Calu3 (cell line): ENCODE measurements around the gene TEX2. TPM values are rescaled to one million over a fixed set of nuclear protein-coding genes. Genes with fewer than 3 reads are reported as not detected.
"Not testable (repeated sequence)": the region's sequence is repeated elsewhere in the genome, so short reads cannot be mapped to it uniquely, and the experiment has no call there.

Experiments
- BruUV-seq: library from RNA; stranded (reverse); fragments of 400-500 nt; replicated peaks from 2 replicates; lab custom pipeline; 2021; lab: Mats Ljungman, UMichigan
- CTCF ChIA-PET: fragments of 300-600 bp; sonication (Branson Sonifier 250); formaldehyde crosslinking; loops from one replicate; lab custom pipeline; 2022; ENCODE audit warnings: antibody characterized with exemption; lab: Charles Lee
- DNase-seq: peaks from one replicate; pipeline ENCODE4 v3.0.0; 2022
- H3K27ac Mint-ChIP-seq: one replicate; pipeline ENCODE4 v1.8.0; 2022; ENCODE audit warnings: mixed read lengths; ENCODE audit not compliant: unreplicated experiment
- H3K27me3 Mint-ChIP-seq: one replicate; pipeline ENCODE4 v1.8.0; 2022; ENCODE audit warnings: mixed read lengths; ENCODE audit not compliant: unreplicated experiment
- H3K36me3 Mint-ChIP-seq: one replicate; pipeline ENCODE4 v1.8.0; 2022; ENCODE audit warnings: mild to moderate bottlenecking, moderate library complexity, mixed read lengths; ENCODE audit not compliant: insufficient read depth, unreplicated experiment
- H3K4me1 Mint-ChIP-seq: one replicate; pipeline ENCODE4 v1.8.0; 2022; ENCODE audit warnings: mild to moderate bottlenecking, low read depth, mixed read lengths; ENCODE audit not compliant: unreplicated experiment
- H3K4me3 Mint-ChIP-seq: one replicate; pipeline ENCODE4 v1.8.0; 2022; ENCODE audit warnings: mild to moderate bottlenecking, low read depth, moderate library complexity, mixed read lengths; ENCODE audit not compliant: unreplicated experiment
- H3K9me3 Mint-ChIP-seq: one replicate; pipeline ENCODE4 v1.8.0; 2022; ENCODE audit warnings: low read depth, mixed read lengths; ENCODE audit not compliant: unreplicated experiment
- intact Hi-C: fragments of 100-400 bp; cut with micrococcal nuclease; formaldehyde crosslinking; loops from one replicate; pipeline ENCODE4 v1.10.0; 2022; ENCODE audit not compliant: unreplicated experiment
- total RNA-seq: library from RNA; stranded (reverse); gene quantifications from 2 replicates; pipeline ENCODE4 v1.2.3, GENCODE V29; 2022
- TF ChIP-seq, protein P1 (sequence below): fragments of 200-600 bp; IDR thresholded peaks from one replicate; pipeline ENCODE4 v1.8.0; 2022; ENCODE audit warnings: antibody characterized with exemption; ENCODE audit not compliant: unreplicated experiment

TEX2 gene
- total RNA-seq, 1 experiment from 2014 or later, result 12.3 TPM

DNA sequence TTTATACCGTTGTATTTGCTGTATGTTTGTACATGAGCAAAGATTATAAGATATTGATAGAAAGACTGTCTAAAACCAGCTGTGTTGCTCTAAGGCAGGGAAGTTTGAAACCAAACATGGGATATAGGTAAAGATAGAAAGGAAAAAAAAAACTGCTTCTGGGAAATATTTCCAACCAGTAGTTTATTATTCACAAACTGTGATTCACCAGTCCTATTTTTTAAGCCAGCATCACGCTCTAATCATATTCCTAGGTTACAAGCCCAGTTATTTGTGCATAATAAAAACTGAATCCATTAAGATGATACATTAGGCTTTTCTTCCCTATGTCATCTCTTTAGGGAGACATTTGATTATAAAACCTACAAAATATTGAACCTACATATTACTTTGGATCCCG, 137.1 kb downstream of the TEX2 start:
- H3K4me1 Mint-ChIP-seq, result no peaks in the 10 kb centered on the region
- no peaks in the 10 kb centered on the region for H3K9me3 Mint-ChIP-seq
- TF ChIP-seq, protein P1, sequence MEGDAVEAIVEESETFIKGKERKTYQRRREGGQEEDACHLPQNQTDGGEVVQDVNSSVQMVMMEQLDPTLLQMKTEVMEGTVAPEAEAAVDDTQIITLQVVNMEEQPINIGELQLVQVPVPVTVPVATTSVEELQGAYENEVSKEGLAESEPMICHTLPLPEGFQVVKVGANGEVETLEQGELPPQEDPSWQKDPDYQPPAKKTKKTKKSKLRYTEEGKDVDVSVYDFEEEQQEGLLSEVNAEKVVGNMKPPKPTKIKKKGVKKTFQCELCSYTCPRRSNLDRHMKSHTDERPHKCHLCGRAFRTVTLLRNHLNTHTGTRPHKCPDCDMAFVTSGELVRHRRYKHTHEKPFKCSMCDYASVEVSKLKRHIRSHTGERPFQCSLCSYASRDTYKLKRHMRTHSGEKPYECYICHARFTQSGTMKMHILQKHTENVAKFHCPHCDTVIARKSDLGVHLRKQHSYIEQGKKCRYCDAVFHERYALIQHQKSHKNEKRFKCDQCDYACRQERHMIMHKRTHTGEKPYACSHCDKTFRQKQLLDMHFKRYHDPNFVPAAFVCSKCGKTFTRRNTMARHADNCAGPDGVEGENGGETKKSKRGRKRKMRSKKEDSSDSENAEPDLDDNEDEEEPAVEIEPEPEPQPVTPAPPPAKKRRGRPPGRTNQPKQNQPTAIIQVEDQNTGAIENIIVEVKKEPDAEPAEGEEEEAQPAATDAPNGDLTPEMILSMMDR, result no peak
- H3K27me3 Mint-ChIP-seq, result no peaks in the 10 kb centered on the region
- no peak overlapping the region for H3K27ac Mint-ChIP-seq
- peaks cover 18% of the 10 kb centered on the region for H3K36me3 Mint-ChIP-seq
- intact Hi-C loops, result no loop called here
- no peak for DNase-seq
- H3K4me3 Mint-ChIP-seq, result no peak overlapping the region
- CTCF ChIA-PET, result no interaction called here
- BruUV-seq, result no TSS peak

DNA sequence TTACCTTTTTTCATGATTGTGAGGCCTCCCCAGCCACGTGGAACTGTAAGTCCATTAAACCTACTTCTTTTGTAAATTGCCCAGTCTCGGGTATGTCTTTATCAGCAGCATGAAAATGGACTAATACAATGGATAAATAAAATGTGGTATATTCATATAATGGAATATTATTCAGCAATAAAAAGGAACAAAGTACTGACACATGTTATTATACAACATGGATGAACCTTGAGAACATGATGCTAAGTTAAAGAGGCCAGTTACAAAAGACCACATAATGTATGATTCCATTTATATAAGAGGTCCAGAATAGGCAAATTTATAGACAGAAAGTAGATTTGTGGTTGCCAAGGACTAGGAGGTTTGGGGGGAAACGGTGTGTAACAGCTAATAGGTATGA, 138.5 kb downstream of the TEX2 start:
- H3K9me3 Mint-ChIP-seq, result no peaks in the 10 kb centered on the region
- no peak for DNase-seq
- no TSS peak for BruUV-seq
- H3K27me3 Mint-ChIP-seq, result no peaks in the 10 kb centered on the region
- H3K36me3 Mint-ChIP-seq, result peaks cover 8% of the 10 kb centered on the region
- H3K4me1 Mint-ChIP-seq, result no peaks in the 10 kb centered on the region
- no peak overlapping the region for H3K4me3 Mint-ChIP-seq
- no peak overlapping the region for H3K27ac Mint-ChIP-seq
- CTCF ChIA-PET, result no interaction called here
- intact Hi-C loops, result no loop called here
- TF ChIP-seq, protein P1, result no peak

DNA sequence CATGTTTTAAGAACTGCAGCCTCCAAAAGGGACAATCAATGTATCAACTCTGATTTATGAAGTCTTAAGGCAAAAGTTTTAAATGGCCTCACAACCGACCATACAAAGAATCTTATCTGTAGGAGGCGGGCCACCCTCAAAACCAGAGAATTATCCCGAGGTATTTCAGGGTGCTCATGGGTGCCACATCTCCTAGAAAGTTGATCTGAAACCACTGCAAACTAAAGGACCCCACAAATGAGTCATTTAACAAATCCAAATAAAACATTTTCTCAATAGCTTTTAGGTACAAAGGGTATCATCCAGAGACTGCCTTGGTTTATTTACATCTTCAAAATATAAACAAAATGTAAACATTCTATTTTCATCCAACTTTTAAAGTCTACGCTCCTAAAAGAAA, 139.9 kb downstream of the TEX2 start:
- Mint-ChIP-seq H3K4me3 (no peak overlapping the region), H3K27me3 (no peaks in the 10 kb centered on the region), H3K36me3 (no peaks in the 10 kb centered on the region), H3K27ac (no peak overlapping the region), H3K9me3 (no peaks in the 10 kb centered on the region), H3K4me1 (no peaks in the 10 kb centered on the region)
- no TSS peak for BruUV-seq
- DNase-seq, result no peak
- intact Hi-C loops, result no loop called here
- TF ChIP-seq, protein P1, result no peak
- CTCF ChIA-PET, result no interaction called here

DNA sequence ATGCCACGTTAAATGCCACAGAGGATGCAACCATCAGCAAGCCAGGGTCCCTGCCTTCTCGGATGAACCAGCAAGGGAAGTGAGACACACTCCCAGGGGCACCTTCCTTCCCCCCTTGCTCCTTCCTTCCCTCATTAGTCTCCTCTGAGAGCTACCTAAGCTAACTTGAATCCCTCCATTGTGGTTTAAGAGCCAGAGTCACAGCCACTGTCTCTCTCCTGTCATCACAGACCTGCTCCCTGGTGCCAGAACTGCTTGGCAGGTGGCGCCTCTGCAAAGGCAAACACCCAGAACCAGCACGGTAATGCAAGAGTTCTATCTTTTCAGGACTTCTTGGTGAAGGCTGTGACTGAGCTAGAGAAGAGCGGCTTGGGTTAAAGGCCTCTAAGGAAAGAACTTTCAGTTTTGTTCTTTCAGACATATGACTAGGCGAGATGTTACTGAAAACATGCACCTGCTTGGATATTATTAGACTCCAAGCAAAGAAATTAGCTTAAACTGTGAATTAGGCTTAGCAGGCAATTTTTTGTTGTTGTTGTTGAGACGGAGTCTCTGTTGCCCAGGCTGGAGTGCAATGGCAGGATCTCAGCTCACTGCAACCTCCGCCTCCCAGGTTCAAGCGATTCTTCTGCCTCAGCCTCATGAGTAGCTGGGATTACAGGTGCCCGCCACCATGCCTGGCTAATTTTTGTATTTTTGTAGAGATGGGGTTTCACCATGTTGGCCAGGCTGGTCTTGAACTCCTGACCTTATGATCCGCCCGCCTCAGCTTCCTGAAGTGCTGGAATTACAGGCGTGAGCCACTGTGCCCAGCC, 141.9 kb downstream of the TEX2 start:
- CTCF ChIA-PET, result interaction anchor here (0.9 kb wide), 1 partner anchor 18 kb away, joined by 3 read pairs; no protein-coding TSS in a partner anchor

More for the DNA sequence above, 141.9 kb downstream of the TEX2 start:
- DNase-seq, H3K9me3 Mint-ChIP-seq, H3K27ac Mint-ChIP-seq, H3K36me3 Mint-ChIP-seq, BruUV-seq, intact Hi-C loops, H3K4me3 Mint-ChIP-seq, H3K4me1 Mint-ChIP-seq, H3K27me3 Mint-ChIP-seq: not testable (repeated sequence)
